NCI-H187 treated with DMSO at 0.1 percent for 48 hours (cell line): ENCODE data around the gene GLP2R.

Experiments used
- DNase-seq: peaks from one replicate; lab custom pipeline; 2025; lab: John Stamatoyannopoulos, UW

GLP2R gene

DNA sequence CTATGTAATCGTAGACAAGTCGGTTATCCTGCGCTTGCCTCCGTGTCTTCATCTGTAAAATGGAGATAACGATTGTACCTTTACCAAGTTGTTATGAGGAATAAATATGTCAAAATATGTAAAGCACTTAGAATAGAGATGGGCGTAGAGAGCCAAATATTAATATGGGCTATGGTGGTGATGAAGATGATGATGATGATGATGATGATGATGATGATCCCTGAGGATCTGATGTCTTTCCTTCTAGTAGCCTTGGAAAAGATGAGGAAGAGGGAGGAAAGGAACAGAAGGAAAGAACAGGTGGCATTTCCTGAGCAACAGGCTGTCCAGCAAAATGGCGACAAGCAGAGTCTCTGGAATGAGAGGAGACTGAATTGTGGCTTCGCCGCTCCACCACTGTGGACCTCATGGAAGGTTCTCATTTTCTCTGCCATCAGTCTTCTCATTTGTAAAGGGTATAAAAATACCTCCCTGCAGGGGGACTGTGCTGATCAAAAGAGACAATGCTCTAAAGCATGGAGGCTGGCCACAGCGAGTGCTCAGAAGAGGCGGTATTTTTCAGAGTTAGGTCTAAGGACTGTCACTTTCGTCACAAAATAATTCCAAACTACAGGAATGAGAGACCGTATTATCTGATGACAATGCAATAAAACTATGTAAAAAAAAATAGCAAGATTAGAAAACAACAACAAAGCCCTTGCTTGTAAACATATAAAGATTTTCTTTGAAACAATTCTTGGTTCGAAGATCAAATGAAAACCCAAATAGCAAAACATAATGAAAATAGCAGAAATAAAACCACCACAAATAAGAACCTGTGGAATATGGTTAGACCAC lies 96.5 kb downstream of the GLP2R start:
- DNase-seq = no peak

DNA sequence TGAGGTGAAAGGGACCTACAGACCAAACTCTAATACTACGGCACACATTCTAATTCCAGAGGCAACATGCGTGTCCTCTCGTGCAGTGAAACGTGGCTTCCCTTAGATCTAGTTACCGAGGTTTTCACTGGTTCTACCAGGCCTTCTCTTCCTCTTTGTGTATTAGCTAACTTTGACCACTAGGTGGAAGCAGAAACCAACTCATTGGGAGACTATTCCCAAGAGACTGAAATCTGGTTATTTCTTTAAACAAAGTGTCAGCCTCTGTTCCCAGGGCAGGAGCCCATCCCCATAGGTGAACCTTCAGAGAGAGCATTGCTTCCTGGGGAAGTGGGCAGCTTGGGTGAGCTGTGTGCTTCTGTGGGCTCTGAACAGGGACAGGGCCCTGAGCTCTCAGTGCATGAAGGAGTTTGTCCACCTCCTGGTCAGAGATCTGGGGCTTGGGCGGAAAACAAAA lies 99.0 kb downstream of the GLP2R start:
- no peak for DNase-seq

DNA sequence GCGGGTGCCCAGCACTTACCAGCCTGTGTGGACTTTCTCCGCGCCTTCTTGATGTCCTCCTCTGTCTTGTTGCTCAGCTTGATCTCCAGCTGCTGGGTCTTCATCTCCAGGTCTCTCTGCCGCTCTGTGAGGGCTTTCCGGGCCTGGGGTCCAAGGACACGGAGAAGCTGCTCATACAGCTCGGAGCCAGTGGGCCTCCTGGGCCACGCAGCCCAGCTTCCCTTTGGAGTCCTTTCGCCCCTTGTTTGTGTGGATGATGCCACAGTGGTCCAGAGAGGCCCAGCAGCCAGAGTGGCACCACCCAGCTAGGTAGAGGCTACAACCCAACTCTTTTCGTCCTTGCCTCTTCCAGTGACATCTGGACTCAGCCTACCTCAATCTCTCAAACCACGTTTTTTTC lies 99.7 kb downstream of the GLP2R start:
- no peak for DNase-seq

DNA sequence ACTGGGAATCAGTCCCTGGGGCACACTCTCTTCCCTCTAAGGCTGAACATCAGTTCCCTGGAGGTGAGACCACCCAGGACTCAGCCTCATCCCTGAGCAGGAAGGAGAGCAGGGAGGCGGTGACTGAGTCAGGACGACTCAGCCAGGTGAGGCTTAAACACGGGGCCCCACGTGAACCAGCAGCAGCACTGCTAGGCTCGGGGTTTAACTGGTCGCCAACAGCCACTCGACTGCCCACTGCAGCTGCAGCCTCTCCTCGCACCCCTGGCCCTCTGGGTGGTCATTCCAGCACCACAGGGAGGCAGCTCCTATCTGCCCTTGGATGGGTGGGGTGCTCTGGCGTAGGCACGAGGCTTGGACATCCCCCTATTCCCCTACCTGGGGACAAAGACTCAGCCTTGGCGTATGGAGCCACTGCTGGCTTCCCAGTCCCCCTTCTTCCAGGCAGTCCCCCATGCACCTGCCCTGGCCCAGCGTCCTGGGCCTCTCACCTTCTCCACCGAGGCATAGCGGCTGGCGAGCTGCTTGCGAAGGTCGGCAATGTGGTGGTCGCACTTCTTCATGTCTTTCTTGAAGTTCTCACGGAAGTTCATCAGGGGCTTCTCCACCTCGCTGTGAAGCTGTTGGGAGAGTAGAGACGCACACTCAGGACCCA lies 100.6 kb downstream of the GLP2R start:
- no peak for DNase-seq

DNA sequence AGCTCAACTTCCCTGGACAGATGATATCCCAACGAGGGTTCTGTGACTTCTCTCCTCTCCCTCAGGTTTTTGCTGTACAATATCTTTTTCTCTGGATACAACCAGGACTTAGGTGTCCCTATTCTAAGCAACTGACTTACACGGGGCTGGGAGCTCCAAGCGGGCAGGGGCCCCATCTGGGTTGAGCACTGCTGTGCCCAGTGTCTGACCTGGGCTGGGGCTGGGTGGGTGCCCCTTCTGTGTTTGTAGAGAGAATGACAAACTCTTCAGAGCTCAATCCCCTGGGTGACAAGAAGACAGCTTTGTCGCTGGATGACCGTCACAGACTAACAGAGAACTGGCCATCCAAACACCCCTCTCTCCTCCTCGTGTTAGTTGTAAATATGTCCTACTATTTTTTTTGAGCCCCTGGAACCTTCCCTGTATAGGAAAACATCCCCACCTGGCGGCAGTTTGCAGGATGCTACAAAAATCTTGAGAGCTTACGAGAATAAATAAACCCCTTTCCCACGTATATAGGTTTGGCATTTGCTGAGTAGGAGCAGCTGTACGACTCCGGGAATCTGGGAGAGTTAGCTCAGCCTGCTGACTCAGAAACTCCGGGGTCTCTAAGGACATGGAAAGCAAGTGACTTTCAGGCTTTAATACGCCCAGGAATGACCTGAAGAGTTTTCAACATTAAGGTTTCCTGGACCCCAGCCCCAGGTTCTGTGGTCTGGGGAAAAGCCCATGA lies 103.0 kb downstream of the GLP2R start:
- no peak for DNase-seq

DNA sequence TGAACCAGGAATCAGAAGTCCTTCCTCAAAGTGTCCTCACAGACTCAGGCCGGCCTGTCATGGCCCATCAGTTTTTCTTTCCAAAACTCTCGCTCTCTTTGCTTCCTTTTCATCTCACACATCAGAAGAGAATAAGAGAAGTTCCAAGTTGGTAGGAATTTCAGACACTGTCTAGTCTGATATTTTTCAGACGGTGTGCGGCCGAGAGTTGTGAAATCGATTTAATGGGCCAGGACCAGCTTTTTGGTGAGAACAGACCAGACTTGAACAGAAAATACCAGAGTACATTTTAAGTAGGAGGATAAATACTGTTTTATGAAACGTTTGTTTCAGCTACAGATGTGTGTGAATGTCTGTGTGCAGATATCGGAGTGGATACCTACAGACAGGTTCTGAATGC lies 104.1 kb downstream of the GLP2R start:
- no peak for DNase-seq

DNA sequence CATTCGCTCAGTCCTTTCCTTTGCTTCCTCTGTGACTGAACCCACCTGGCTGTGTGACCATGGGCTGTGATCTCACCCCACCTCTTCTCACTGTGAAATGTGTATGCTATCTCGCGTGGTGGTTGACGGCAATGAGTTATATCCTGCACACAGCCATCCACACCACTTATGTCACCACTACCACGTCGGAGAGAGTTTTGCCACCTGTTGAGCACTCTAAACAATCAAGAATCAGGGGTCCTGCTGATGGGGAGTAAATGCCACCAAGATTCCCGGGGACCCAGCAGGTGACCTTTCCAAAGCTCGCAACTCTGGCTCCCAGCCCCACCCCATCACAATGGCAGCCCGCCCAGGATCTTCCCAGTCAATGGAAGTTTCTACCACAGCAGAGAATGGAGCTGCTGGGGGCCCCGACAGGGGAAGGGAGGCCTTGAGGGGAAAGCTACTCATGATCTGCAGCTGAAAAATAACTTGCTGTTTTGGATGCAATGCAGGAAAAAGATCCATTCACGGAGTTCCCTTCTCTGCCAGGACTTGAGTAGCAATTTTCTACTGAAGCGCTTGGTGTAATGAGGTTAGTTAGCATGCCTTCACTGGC lies 105.5 kb downstream of the GLP2R start:
- no peak for DNase-seq

DNA sequence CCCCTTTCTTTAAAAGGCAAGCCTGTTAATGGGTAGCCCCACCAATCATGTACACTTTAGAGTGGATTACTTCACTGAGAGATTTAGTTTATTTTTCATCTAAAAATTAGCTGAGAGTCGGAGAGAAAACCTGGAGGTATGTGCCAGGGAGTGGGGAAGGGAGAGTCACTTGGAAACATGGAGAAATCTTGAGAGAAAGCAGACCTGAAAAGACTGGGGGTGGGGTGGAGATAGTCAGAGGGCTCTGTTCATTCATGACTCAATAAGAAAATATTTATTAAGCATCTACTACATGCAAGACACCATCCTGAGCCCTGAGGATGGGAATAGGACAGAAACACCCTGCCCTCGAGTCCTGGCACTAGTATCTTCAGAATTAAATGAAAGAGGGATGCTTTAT lies 106.8 kb downstream of the GLP2R start:
- no peak for DNase-seq

DNA sequence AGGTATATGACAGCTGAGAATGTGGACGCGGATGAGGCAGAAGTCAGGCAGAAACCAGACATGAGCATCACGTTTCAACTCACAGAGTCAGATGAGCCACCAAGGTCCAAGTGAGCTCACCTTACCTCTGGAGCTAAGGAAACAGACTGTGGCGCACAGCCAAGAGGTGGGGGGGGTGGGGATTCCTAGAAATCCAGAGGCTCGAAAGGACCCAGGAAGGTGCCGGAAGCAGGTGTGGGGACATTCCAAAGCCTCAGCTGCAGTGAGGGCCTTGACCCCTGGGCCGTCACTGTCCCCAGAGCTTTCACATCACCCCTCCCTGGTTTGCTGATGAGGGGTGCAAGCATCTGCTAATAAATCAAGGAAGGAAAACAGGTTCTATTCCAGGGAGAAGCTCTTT lies 108.6 kb downstream of the GLP2R start:
- DNase-seq = no peak

DNA sequence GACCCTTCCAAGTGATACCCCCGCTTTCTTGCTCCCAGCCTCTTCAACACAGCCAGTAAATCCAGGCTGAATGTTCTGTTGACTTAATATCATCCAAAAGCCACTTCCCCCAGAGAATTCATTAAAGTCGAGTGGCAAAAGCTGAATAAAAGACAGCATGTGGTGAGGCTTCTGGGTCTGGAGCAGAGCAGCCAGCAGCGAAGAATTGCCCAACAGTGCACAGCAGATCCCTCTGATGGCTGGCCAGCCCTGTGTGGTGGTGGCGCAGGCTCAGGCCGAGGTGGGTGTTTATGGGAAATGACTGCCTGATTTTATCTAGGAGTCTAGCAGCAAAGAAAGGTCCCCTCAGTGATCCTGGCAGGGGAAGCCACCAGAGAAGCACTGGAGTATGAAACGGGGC lies 109.7 kb downstream of the GLP2R start:
- DNase-seq = no peak

DNA sequence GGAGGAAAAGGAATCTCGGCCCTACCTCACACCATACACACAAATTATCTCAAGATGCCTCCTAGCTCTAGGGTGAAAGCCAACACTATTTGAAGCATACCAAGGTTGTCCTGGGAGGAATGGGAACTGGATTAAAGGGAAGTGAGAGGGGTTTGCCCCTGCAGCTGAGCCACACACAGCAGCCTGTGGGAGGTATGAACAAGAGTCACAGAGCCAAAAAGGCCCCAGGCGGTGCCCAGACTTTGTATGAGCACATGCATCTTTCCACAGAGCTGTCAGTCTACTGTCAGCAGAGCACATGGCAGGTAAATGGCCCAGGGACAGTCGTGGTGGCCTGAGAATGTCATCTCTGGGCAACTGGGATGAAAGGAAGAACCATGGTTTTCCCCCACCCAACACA lies 110.4 kb downstream of the GLP2R start:
- DNase-seq = no peak

DNA sequence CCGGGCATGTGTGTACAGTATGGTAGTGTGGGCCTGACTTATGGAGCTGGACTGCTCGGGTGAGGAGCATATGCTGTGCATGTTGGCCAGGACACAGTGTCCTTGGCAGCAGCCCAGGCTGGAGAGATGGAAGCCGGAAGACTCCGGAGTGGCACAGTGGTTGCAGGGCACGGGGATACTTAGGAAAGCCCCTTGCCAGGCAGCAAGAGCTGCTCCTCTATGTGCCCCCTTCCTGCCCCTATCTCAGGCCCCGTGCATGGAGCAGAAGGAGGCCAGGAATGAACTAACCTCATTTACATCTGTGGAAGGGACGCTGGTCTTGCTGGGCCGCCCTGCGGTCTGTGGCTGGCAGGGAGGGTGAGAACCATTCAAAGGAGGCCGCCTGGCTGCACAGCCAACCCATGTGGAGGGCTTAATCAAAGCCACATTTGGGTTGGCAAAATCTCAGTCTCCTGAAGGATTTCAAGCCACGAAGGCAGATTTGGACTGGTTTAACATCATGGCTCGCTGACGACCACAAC lies 111.6 kb downstream of the GLP2R start:
- no peak for DNase-seq

DNA sequence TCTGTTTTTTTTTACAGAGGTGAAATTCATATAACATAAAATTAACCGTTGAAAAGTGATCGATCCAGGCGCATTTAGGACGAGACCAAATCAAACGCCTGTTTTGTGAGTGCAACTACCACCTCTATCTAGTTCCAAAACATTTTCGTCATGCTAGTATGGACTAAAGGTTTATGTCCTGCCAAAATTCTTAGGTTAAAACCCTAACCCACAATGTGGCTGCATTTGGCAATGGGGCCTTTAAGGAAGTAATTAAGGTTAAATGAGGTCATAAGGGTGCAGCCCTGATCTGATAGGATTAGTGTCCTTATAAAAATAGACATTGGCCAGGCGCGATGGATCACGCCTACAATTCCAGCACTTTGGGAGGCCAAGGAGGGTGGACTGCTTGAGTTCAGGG lies 112.2 kb downstream of the GLP2R start:
- no peak for DNase-seq

DNA sequence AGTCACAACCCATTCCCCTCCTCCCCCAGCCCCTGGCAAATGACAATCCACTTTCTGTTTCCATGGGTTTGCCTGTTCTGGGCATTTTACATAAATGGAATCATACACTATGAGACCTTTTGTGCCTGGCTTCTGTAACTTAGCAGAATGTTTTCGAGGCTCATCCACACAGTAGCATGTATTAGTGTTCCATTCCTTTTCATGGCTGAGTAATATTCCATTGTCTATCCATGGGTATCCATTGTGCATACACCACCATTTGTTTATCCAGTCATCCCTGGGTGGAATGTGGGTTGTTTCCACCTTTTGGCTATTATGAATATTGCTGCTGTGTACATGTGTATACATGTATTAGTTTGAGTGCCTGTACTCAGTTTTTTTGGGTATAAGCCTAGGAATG lies 113.0 kb downstream of the GLP2R start:
- no peak for DNase-seq

DNA sequence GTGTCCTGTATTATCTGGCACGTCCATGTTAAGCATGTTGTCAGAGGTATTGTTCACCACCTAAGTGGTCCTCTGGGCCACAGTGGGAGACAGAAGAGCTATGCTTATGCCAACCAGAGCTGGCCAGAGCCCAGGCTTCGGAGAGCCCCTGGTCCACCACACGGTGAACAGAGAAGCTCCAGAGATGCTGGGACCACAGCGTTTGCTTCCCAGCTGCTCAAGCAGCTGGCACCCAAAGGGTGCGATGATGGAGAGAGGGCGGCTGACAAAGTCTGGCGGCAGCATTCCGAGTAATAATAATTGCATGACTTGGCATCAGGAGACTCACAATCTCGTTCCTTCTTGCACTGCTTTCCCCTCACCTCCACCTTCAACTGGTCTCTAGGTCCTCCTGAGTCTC lies 115.1 kb downstream of the GLP2R start:
- no peak for DNase-seq

DNA sequence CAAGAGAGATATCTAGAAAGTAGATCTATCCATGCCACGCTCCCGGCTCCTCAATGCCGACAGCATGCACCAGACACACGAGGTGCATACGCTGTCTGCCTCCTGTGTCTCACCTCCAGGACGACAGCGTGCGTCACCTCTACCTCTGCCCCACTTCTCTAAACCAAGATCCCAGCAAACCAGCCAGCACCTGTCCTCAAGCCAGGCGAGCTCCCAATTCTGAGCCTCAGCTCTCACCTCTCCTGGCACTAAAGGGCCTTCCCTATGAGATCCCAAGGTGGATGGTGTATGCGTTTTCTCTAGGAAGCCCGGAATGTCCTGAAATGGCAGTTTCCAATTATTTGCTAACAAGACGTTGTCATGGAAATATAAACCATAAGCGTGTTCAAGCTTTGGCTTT lies 115.6 kb downstream of the GLP2R start:
- DNase-seq = no peak
